GM19467 (cell line): ENCODE results near the gene SLC20A1.

ENCODE experiments used
- ATAC-seq: cut with Tn5 transposase; IDR thresholded peaks from one replicate; pipeline ENCODE4 v1.9.1; 2021; ENCODE audit warnings: mild to moderate bottlenecking, moderate library complexity; ENCODE audit not compliant: unreplicated experiment

Gene SLC20A1

GRCh38 chr2:112674229-112674628, 28.5 kb downstream of the SLC20A1 start:
- no peak for ATAC-seq

GRCh38 chr2:112679484-112679883, 33.7 kb downstream of the SLC20A1 start:
- no peak for ATAC-seq

GRCh38 chr2:112680666-112681101, 34.9 kb downstream of the SLC20A1 start:
- no peak for ATAC-seq

GRCh38 chr2:112682101-112682500, 36.4 kb downstream of the SLC20A1 start:
- no peak for ATAC-seq

- no peak for ATAC-seq
Observed at GRCh38 chr2:112683550-112684414, 38.0 kb downstream of the SLC20A1 start.

- ATAC-seq, result no peak
Observed at GRCh38 chr2:112684415-112684775, 38.7 kb downstream of the SLC20A1 start.

- no peak for ATAC-seq
Observed at GRCh38 chr2:112685271-112685884, 39.6 kb downstream of the SLC20A1 start.

- ATAC-seq, result no peak
Observed at GRCh38 chr2:112686348-112687217, 40.8 kb downstream of the SLC20A1 start.

- ATAC-seq, result no peak
Observed at GRCh38 chr2:112687522-112687921, 41.8 kb downstream of the SLC20A1 start.

- no peak for ATAC-seq
Observed at GRCh38 chr2:112688086-112688880, 42.5 kb downstream of the SLC20A1 start.

- peak; percentile 47 for ATAC-seq
Observed at GRCh38 chr2:112690853-112691401, 45.2 kb downstream of the SLC20A1 start.

GRCh38 chr2:112691881-112692281, 46.1 kb downstream of the SLC20A1 start:
- ATAC-seq, result no peak

- peak; percentile 69 for ATAC-seq
Observed at GRCh38 chr2:112692495-112692911, 46.8 kb downstream of the SLC20A1 start.

GRCh38 chr2:112692918-112693317, 47.2 kb downstream of the SLC20A1 start:
- no peak for ATAC-seq

GRCh38 chr2:112693596-112693995, 47.9 kb downstream of the SLC20A1 start:
- no peak for ATAC-seq

GRCh38 chr2:112694182-112694581, 48.4 kb downstream of the SLC20A1 start:
- no peak for ATAC-seq

- ATAC-seq, result no peak
Observed at GRCh38 chr2:112698834-112699515, 53.2 kb downstream of the SLC20A1 start.

GRCh38 chr2:112699984-112700667, 54.4 kb downstream of the SLC20A1 start:
- no peak for ATAC-seq

- no peak for ATAC-seq
Observed at GRCh38 chr2:112701052-112701451, 55.3 kb downstream of the SLC20A1 start.
